ENCODE results near the gene HGD. TPM values are rescaled to one million over a fixed set of nuclear protein-coding genes. Genes with fewer than 3 reads are reported as not detected.

HGD gene
- polyA plus RNA-seq, 2 of the 4 experiments (the other 2 are of a cell fraction), result 48.8 to 101 TPM

Small RNA genes lying within 50 kb of the gene (small RNA-seq; reads per million reads assigned to genes)
- gene MTCO1P29, result 0 reads per million in 6 experiments
- 0 to 0.04 (median 0) reads per million in 6 experiments for gene MTCO2P29

Other genes starting within 250 kb of the HGD start
- gene FSTL1, start 231.2 kb downstream of the HGD start, polyA plus RNA-seq (2011; rRNA removed), result 57.7 and 84.7 TPM in 2 replicates
- 115 to 119 TPM (median 118 TPM) in 3 replicates for gene FSTL1, start 231.2 kb downstream of the HGD start, polyA plus RNA-seq (2017; fragmentation: RNase III; extraction: RNeasy Plus Mini Kit Qiagen cat#74134 plus additional on column Dnase treatment)
- gene NDUFB4, start 85.9 kb downstream of the HGD start, polyA plus RNA-seq (2011; rRNA removed), result 204 and 239 TPM in 2 replicates
- 686 to 747 TPM (median 709 TPM) in 3 replicates for gene NDUFB4, start 85.9 kb downstream of the HGD start, polyA plus RNA-seq (2017; fragmentation: RNase III; extraction: RNeasy Plus Mini Kit Qiagen cat#74134 plus additional on column Dnase treatment)
- gene RABL3, start 60.3 kb upstream of the HGD start, polyA plus RNA-seq (2011; rRNA removed), result 14.0 and 17.6 TPM in 2 replicates
- 28.2 to 31.7 TPM (median 29.0 TPM) in 3 replicates for gene RABL3, start 60.3 kb upstream of the HGD start, polyA plus RNA-seq (2017; fragmentation: RNase III; extraction: RNeasy Plus Mini Kit Qiagen cat#74134 plus additional on column Dnase treatment)
- gene GTF2E1, start 60.5 kb upstream of the HGD start, polyA plus RNA-seq (2011; rRNA removed), result 20.0 and 26.8 TPM in 2 replicates
- gene GTF2E1, start 60.5 kb upstream of the HGD start, polyA plus RNA-seq (2017; fragmentation: RNase III; extraction: RNeasy Plus Mini Kit Qiagen cat#74134 plus additional on column Dnase treatment), result 16.4 to 19.7 TPM (median 18.6 TPM) in 3 replicates
- 0.08 and 0.12 TPM in 2 replicates for gene STXBP5L, start 226.0 kb upstream of the HGD start, polyA plus RNA-seq (2011; rRNA removed)
- not detected in 3 replicates for gene STXBP5L, start 226.0 kb upstream of the HGD start, polyA plus RNA-seq (2017; fragmentation: RNase III; extraction: RNeasy Plus Mini Kit Qiagen cat#74134 plus additional on column Dnase treatment)